HepG2 (cell line): ENCODE results near the gene FGF18. TPM values are rescaled to one million over a fixed set of nuclear protein-coding genes. Genes with fewer than 3 reads are reported as not detected.

Experiments
- ATAC-seq: fragments of 200-7000 bp; cut with Tn5 transposase; 3 replicates; pipeline ENCODE4 v1.9.1; 2020; ENCODE audit warnings: mild to moderate bottlenecking, moderate library complexity
- BruUV-seq: library from RNA; stranded (reverse); fragments of 400-500 nt; replicated peaks from 2 replicates; lab custom pipeline; 2021; lab: Mats Ljungman, UMichigan
- CTCF ChIA-PET: fragments of 300-600 bp; formaldehyde crosslinking; extraction: SDS; loops from one replicate; lab custom pipeline; 2021; ENCODE audit warnings: low total read pairs, inconsistent platforms, low intra/inter-chr PET ratio; lab: Yijun Ruan, JAX
- POLR2A ChIA-PET: fragments of 350-600 bp; sonication (Branson Sonifier 250); formaldehyde crosslinking; loops from one replicate; lab custom pipeline; 2020; ENCODE audit warnings: antibody characterized with exemption, inconsistent platforms; lab: Yijun Ruan, JAX
- DNase-seq: peaks from one replicate; pipeline ENCODE4 v3.0.0-alpha.2; 2015; ENCODE audit warnings: low spot score
- FAIRE-seq: peaks from 3 replicates; lab custom pipeline; 2011; peaks lifted over from hg19 to GRCh38; lab: Jason Lieb, UNC
- H2AFZ ChIP-seq: one replicate; pipeline ENCODE4 v1.6.1; 2011; ENCODE audit warnings: low read length, inconsistent platforms
- H3K27ac ChIP-seq: fragments of 300-600 bp; 3 replicates; pipeline ENCODE4 v1.8.0; 2011; ENCODE audit warnings: mixed run types, mild to moderate bottlenecking, mixed read lengths, low read length, inconsistent platforms; ENCODE audit not compliant: insufficient read depth; ENCODE audit errors: extremely low read length
- H3K27me3 ChIP-seq, 2 experiments: fragments of 200-600 bp in 1 of 2; 2 replicates in 1 of 2; 3 replicates in 1 of 2; pipeline versions ENCODE4 v1.6.0 to v1.8.0; 2011; ENCODE audit warnings: low read length in 2 of 2, mild to moderate bottlenecking in 2 of 2, moderate library complexity in 2 of 2, inconsistent platforms in 1 of 2; ENCODE audit not compliant: insufficient read depth in 2 of 2, control insufficient read depth in 1 of 2
- H3K36me3 ChIP-seq, 2 experiments: fragments of 200-600 bp in 1 of 2; replicated peaks in 1 of 2; 2 replicates in 1 of 2; 3 replicates in 1 of 2; pipeline versions ENCODE4 v1.5.1 to v1.8.0; 2011; ENCODE audit warnings: low read length in 2 of 2, inconsistent platforms in 1 of 2; ENCODE audit not compliant: insufficient read depth in 2 of 2, control insufficient read depth in 1 of 2
- H3K4me1 ChIP-seq: 2 replicates; pipeline ENCODE4 v1.5.1; 2012; ENCODE audit warnings: low read length, inconsistent platforms; ENCODE audit not compliant: insufficient read depth
- H3K4me2 ChIP-seq: 2 replicates; pipeline ENCODE4 v1.6.0; 2011; ENCODE audit warnings: low read depth, low read length, inconsistent platforms
- H3K4me3 ChIP-seq, 3 experiments: fragments of 200-600 bp in 1 of 3; sonication (generic), shearing (Covaris generic) in 1 of 3; replicated peaks in 1 of 3; 2 replicates each; pipeline ENCODE4 v1.5.1; 2011 to 2016; ENCODE audit warnings: low read length in 3 of 3, inconsistent platforms in 2 of 3, low read depth in 2 of 3, mild to moderate bottlenecking in 2 of 3, control low read depth in 1 of 3, mixed read lengths in 1 of 3; ENCODE audit not compliant: insufficient read depth in 1 of 3
- H3K79me2 ChIP-seq: one replicate; pipeline ENCODE4 v1.6.1; 2011; ENCODE audit warnings: low read length, inconsistent platforms; ENCODE audit not compliant: insufficient read depth
- H3K9ac ChIP-seq: 2 replicates; pipeline ENCODE4 v1.6.0; 2011; ENCODE audit warnings: mild to moderate bottlenecking, low read depth, low read length, inconsistent platforms; ENCODE audit not compliant: insufficient read depth
- H3K9me3 ChIP-seq: 2 replicates; pipeline ENCODE4 v1.5.1; 2012; ENCODE audit warnings: mild to moderate bottlenecking, low read length
- H4K20me1 ChIP-seq: 2 replicates; pipeline ENCODE4 v1.6.0; 2011; ENCODE audit warnings: inconsistent platforms, mild to moderate bottlenecking, low read length, moderate library complexity; ENCODE audit not compliant: insufficient read depth
- ARNTL ChIP-seq: sonication (generic); formaldehyde crosslinking; IDR thresholded peaks from 2 replicates; pipeline ENCODE4 v1.4.0; 2020; ENCODE audit warnings: mild to moderate bottlenecking, missing genetic modification reagents
- CCDC6 ChIP-seq: sonication (generic); formaldehyde crosslinking; IDR thresholded peaks from 2 replicates; pipeline ENCODE4 v1.8.1; 2022; ENCODE audit warnings: mild to moderate bottlenecking, missing genetic modification reagents, moderate library complexity
- MEF2D ChIP-seq: sonication (generic); formaldehyde crosslinking; IDR thresholded peaks from 2 replicates; pipeline ENCODE4 v1.5.1; 2020; ENCODE audit warnings: mild to moderate bottlenecking, missing genetic modification reagents
- SIX4 ChIP-seq: sonication (generic); formaldehyde crosslinking; IDR thresholded peaks from 2 replicates; pipeline ENCODE4 v1.4.0; 2020; ENCODE audit warnings: missing genetic modification reagents
- ZBTB3 ChIP-seq: sonication (generic); formaldehyde crosslinking; IDR thresholded peaks from 2 replicates; pipeline ENCODE4 v1.4.0; 2020; ENCODE audit warnings: low read depth, mild to moderate bottlenecking, moderate library complexity, missing genetic modification reagents, borderline replicate concordance
- ZNF543 ChIP-seq: sonication (generic); formaldehyde crosslinking; IDR thresholded peaks from 2 replicates; pipeline ENCODE4 v1.4.0; 2020; ENCODE audit warnings: mild to moderate bottlenecking, missing genetic modification reagents
- ZNF619 ChIP-seq: sonication (generic); formaldehyde crosslinking; IDR thresholded peaks from 2 replicates; pipeline ENCODE4 v1.4.0; 2020; ENCODE audit warnings: mild to moderate bottlenecking, missing genetic modification reagents
- ZSCAN9 ChIP-seq: IDR thresholded peaks from 2 replicates; pipeline ENCODE4 v1.6.1; 2016; ENCODE audit warnings: borderline replicate concordance
- WGBS: methylation state at CpG from one replicate; pipeline ENCODE4 v1.1.6; 2017; ENCODE audit warnings: low lambda C conversion rate; 5-methylcytosine and 5-hydroxymethylcytosine counted together
- in situ Hi-C: cut with HindIII; loops from 2 replicates; pipeline ENCODE4 v1.10.0; 2017; ENCODE audit warnings: low pct_unique_long_range_greater_than_20kb; ENCODE audit not compliant: extremely low pct_ligation_motif_present
- intact Hi-C: fragments of 100-400 bp; cut with micrococcal nuclease; formaldehyde crosslinking; loops from one replicate; pipeline ENCODE4 v1.10.0; 2022; ENCODE audit not compliant: unreplicated experiment
- polyA plus RNA-seq, 8 experiments: library from polyadenylated mRNA; depleted of rRNA in 3 of 8; stranded (reverse) in 7 of 8; unstranded in 1 of 8; fragments of >200 nt; fragmentation: Illumina TruSeq in 4 of 8; extraction: Trizol in 4 of 8; gene quantifications; 2 replicates each; pipeline versions ENCODE4 v1.2.1 to v1.2.3, GENCODE V29; 2011 to 2016; ENCODE audit warnings: low read depth in 4 of 8, missing spikeins in 1 of 8, mixed read lengths in 1 of 8; ENCODE audit not compliant: insufficient read depth in 1 of 8
- total RNA-seq, 5 experiments: library from RNA; depleted of rRNA; stranded (reverse); fragments of >200 nt; fragmentation: Illumina TruSeq; extraction: Trizol; gene quantifications; 2 replicates each; pipeline ENCODE4 v1.2.3, GENCODE V29; 2016; ENCODE audit warnings: low read depth in 1 of 5
- TF ChIP-seq, protein P1 (sequence below): sonication (generic); formaldehyde crosslinking; IDR thresholded peaks from 2 replicates; pipeline ENCODE4 v1.4.0; 2020; ENCODE audit warnings: low read depth, mild to moderate bottlenecking, missing genetic modification reagents
- TF ChIP-seq, protein P2 (sequence below): sonication (generic); formaldehyde crosslinking; IDR thresholded peaks from 2 replicates; pipeline ENCODE4 v1.5.1; 2020; ENCODE audit warnings: mild to moderate bottlenecking, missing genetic modification reagents, moderate library complexity
- TF ChIP-seq, protein P3 (sequence below): sonication (generic); formaldehyde crosslinking; IDR thresholded peaks from 2 replicates; pipeline ENCODE4 v1.8.1; 2023; ENCODE audit warnings: missing genetic modification reagents, mild to moderate bottlenecking, borderline replicate concordance

FGF18 gene
- total and polyA plus RNA-seq, 2 of the 13 experiments (the other 11 are each of a cell fraction or from before 2014, with no cell fraction given) = not detected

DNA sequence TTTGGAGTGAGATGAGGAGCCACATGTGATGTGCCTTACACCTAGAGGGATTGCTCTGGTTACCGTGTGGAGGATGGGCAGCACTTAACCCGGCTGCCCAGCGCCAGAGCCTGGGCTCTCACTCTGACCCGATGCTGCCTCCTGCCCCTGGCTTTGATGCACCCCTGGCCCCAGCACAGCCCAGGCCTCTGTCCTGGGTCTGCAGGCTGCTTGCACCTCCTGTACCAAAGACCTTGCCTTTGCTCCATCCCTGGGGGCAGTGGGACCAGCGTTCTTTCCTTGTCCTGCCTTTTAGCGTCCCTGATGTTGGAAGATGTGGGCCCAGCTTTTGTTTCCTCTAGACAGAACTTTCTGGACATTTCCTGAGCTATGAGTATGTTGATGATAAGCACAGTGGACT lies 40.4 kb downstream of the FGF18 start:
- Histone ChIP-seq H3K79me2 (no peaks in the 10 kb centered on the region), H3K27me3 (peaks cover 1 to 3% of the 10 kb centered on the region in 2 experiments; a peak in 3 of 5 replicates), H3K36me3 (no peaks in the 10 kb centered on the region), H3K27ac (no peak overlapping the region), H3K4me1 (no peaks in the 10 kb centered on the region), H3K9ac (no peak overlapping the region)
- no TSS peak for BruUV-seq
- no peak for FAIRE-seq
- ATAC-seq = no peak
- WGBS = 0% methylated on average over 1 of the region's 6 CpGs
- DNase-seq = no peak
- no peak for TF ChIP-seq ZNF619
- TF ChIP-seq SIX4 (CRISPR knock-in tag) = no peak
- no peak for TF ChIP-seq ZSCAN9 (CRISPR knock-in tag)
- no peak for TF ChIP-seq ZNF543 (CRISPR knock-in tag)
- TF ChIP-seq, all 625 proteins: peak for 0
- in situ Hi-C loops = no loop called here
- ChIA-PET CTCF (no interaction called here), POLR2A (no interaction called here)
- H4K20me1 ChIP-seq = no peaks in the 10 kb centered on the region
- intact Hi-C loops = no loop called here
- H3K4me2 ChIP-seq = no peak overlapping the region
- no peak overlapping the region for H3K4me3 ChIP-seq
- H3K9me3 ChIP-seq = no peaks in the 10 kb centered on the region
- no peak overlapping the region for H2AFZ ChIP-seq

DNA sequence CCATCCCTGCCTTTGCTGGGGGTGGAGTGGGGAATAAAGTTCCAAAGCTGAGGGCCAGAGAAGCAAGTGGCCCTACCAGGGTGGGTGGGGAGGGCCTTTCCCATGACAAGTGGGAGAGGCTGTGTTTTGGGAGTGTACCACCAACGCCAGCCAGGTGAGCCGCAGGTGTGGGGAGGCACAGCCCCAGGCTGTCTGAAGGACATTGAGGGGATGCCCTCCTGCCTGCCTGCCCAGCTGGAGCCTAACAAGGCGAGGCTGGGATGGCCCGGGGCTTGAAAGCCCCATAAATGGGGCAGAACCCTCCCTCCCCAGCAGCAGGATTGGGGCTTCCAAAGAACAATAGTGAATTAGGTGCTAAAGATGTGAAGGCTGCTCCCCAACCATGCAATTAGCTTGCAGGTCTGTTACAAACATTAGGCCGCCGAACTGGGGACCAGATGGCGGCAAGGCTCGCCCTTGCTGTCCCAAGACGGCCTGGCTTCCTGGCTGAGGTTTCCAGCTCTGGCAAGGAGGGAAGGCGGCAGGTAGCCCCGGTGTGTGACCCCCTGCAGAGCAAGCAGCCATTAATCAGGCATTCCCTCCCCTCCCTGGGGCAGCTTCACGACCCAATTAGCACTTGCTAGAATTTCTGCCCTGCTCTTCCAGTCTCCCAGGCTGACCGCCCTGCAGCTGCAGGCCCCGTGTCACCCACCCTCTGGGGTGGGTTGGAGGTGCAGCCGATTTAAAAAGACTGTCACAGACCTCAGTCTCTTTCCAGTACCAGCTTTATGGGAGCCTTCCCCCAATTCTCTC lies 42.9 kb downstream of the FGF18 start:
- Histone ChIP-seq H3K9me3 (no peaks in the 10 kb centered on the region), H2AFZ (no peak overlapping the region), H3K27ac (no peak overlapping the region), H3K79me2 (no peaks in the 10 kb centered on the region), H3K36me3 (no peaks in the 10 kb centered on the region), H3K4me2 (no peak overlapping the region), H3K27me3 (peaks cover 0 to 1% of the 10 kb centered on the region in 2 experiments; a peak in 3 of 5 replicates), H3K4me3 (no peak overlapping the region), H4K20me1 (no peaks in the 10 kb centered on the region), H3K9ac (no peak overlapping the region), H3K4me1 (no peaks in the 10 kb centered on the region)
- DNase-seq = no peak
- ChIA-PET POLR2A (no interaction called here), CTCF (no interaction called here)
- WGBS = 4% methylated on average over 4 of the region's 15 CpGs
- in situ Hi-C loops = no loop called here
- no peak for ATAC-seq
- no TSS peak for BruUV-seq
- FAIRE-seq = no peak
- intact Hi-C loops = no loop called here
- TF ChIP-seq, protein P1, sequence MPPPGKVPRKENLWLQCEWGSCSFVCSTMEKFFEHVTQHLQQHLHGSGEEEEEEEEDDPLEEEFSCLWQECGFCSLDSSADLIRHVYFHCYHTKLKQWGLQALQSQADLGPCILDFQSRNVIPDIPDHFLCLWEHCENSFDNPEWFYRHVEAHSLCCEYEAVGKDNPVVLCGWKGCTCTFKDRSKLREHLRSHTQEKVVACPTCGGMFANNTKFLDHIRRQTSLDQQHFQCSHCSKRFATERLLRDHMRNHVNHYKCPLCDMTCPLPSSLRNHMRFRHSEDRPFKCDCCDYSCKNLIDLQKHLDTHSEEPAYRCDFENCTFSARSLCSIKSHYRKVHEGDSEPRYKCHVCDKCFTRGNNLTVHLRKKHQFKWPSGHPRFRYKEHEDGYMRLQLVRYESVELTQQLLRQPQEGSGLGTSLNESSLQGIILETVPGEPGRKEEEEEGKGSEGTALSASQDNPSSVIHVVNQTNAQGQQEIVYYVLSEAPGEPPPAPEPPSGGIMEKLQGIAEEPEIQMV = no peak
- TF ChIP-seq, protein P2, sequence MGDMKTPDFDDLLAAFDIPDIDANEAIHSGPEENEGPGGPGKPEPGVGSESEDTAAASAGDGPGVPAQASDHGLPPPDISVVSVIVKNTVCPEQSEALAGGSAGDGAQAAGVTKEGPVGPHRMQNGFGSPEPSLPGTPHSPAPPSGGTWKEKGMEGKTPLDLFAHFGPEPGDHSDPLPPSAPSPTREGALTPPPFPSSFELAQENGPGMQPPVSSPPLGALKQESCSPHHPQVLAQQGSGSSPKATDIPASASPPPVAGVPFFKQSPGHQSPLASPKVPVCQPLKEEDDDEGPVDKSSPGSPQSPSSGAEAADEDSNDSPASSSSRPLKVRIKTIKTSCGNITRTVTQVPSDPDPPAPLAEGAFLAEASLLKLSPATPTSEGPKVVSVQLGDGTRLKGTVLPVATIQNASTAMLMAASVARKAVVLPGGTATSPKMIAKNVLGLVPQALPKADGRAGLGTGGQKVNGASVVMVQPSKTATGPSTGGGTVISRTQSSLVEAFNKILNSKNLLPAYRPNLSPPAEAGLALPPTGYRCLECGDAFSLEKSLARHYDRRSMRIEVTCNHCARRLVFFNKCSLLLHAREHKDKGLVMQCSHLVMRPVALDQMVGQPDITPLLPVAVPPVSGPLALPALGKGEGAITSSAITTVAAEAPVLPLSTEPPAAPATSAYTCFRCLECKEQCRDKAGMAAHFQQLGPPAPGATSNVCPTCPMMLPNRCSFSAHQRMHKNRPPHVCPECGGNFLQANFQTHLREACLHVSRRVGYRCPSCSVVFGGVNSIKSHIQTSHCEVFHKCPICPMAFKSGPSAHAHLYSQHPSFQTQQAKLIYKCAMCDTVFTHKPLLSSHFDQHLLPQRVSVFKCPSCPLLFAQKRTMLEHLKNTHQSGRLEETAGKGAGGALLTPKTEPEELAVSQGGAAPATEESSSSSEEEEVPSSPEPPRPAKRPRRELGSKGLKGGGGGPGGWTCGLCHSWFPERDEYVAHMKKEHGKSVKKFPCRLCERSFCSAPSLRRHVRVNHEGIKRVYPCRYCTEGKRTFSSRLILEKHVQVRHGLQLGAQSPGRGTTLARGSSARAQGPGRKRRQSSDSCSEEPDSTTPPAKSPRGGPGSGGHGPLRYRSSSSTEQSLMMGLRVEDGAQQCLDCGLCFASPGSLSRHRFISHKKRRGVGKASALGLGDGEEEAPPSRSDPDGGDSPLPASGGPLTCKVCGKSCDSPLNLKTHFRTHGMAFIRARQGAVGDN (CRISPR knock-in tag) = no peak
- TF ChIP-seq ARNTL (CRISPR knock-in tag) = no peak
- TF ChIP-seq MEF2D (CRISPR knock-in tag) = no peak
- TF ChIP-seq CCDC6 (CRISPR knock-in tag) = no peak
- TF ChIP-seq, protein P3, sequence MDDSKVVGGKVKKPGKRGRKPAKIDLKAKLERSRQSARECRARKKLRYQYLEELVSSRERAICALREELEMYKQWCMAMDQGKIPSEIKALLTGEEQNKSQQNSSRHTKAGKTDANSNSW (CRISPR knock-in tag) = no peak
- no peak for TF ChIP-seq ZBTB3 (CRISPR knock-in tag)
